NCI-H82 treated with DMSO at 0.1 percent for 48 hours (cell line): ENCODE results near the gene DNAJC1.

Experiments used
- DNase-seq: peaks from one replicate; lab custom pipeline; 2025; ENCODE audit not compliant: unreplicated experiment; lab: John Stamatoyannopoulos, UW

The DNAJC1 gene

GRCh38 chr10:22006379-22006884 lies 2.9 kb upstream of the DNAJC1 start:
- DNase-seq = no peak

GRCh38 chr10:22005763-22006162 lies 2.2 kb upstream of the DNAJC1 start:
- DNase-seq = no peak

GRCh38 chr10:22003964-22004281 lies 393 bp upstream of the DNAJC1 start:
- no peak for DNase-seq

GRCh38 chr10:22002591-22003176 lies 846 bp downstream of the DNAJC1 start:
- no peak for DNase-seq

GRCh38 chr10:21995557-21995956 lies 8.0 kb downstream of the DNAJC1 start:
- no peak for DNase-seq

GRCh38 chr10:21993360-21994001 lies 10.0 kb downstream of the DNAJC1 start:
- no peak for DNase-seq

- DNase-seq = no peak
Measured at GRCh38 chr10:21991785-21992184, 11.7 kb downstream of the DNAJC1 start.

- DNase-seq = no peak
Measured at GRCh38 chr10:21990449-21990848, 13.1 kb downstream of the DNAJC1 start.

GRCh38 chr10:21989453-21990154 lies 13.9 kb downstream of the DNAJC1 start:
- DNase-seq = peak; percentile 30

- DNase-seq = no peak
Measured at GRCh38 chr10:21985541-21985940, 18.0 kb downstream of the DNAJC1 start.

GRCh38 chr10:21981118-21981517 lies 22.4 kb downstream of the DNAJC1 start:
- no peak for DNase-seq

GRCh38 chr10:21980691-21981090 lies 22.8 kb downstream of the DNAJC1 start:
- no peak for DNase-seq

- no peak for DNase-seq
Measured at GRCh38 chr10:21978191-21978862, 25.2 kb downstream of the DNAJC1 start.

- DNase-seq = no peak
Measured at GRCh38 chr10:21976739-21977138, 26.8 kb downstream of the DNAJC1 start.

- no peak for DNase-seq
Measured at GRCh38 chr10:21976280-21976679, 27.2 kb downstream of the DNAJC1 start.

- DNase-seq = no peak
Measured at GRCh38 chr10:21975378-21975990, 28.0 kb downstream of the DNAJC1 start.

GRCh38 chr10:21972584-21972983 lies 30.9 kb downstream of the DNAJC1 start:
- DNase-seq = no peak

- DNase-seq = no peak
Measured at GRCh38 chr10:21969326-21970287, 33.9 kb downstream of the DNAJC1 start.

GRCh38 chr10:21964983-21965665 lies 38.4 kb downstream of the DNAJC1 start:
- DNase-seq = no peak

- no peak for DNase-seq
Measured at GRCh38 chr10:21962358-21962757, 41.2 kb downstream of the DNAJC1 start.
